GM12864 (cell line): ENCODE measurements around the gene PCDH9.

ENCODE experiments used
- DNase-seq: peaks from one replicate; pipeline ENCODE4 v3.0.0-alpha.2; 2011; ENCODE audit warnings: low read depth
- H3K4me3 ChIP-seq: 2 replicates; pipeline ENCODE4 v1.5.1; 2011; ENCODE audit warnings: mild to moderate bottlenecking, low read depth, low read length, control low read depth
- CTCF ChIP-seq: IDR thresholded peaks from 2 replicates; pipeline ENCODE4 v1.5.1; 2011; ENCODE audit warnings: low read depth, mild to moderate bottlenecking, moderate library complexity, low read length, control low read depth, inconsistent platforms; ENCODE audit errors: missing control alignments

PCDH9 gene

DNA sequence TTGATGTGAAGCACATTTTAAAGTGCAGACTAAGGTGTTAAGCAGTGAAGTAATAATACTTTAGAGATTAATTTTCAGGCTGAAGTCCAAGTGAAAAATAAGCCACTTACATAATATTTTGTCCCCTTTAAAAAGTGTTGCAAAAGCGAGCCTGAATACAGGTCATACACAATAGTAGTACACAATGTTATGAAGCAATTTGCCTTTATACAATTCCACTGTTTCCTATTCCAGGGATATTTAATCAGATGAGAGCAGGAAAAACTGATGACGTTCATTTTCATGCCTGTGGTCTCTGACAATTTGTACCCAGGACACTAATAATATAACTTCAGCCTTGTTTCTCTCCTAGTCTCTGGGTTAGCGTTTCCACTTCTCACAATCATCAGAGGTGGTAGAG lies 916.7 kb downstream of the PCDH9 start:
- no peak for DNase-seq
- no peak for TF ChIP-seq CTCF
- H3K4me3 ChIP-seq: no peak overlapping the region

DNA sequence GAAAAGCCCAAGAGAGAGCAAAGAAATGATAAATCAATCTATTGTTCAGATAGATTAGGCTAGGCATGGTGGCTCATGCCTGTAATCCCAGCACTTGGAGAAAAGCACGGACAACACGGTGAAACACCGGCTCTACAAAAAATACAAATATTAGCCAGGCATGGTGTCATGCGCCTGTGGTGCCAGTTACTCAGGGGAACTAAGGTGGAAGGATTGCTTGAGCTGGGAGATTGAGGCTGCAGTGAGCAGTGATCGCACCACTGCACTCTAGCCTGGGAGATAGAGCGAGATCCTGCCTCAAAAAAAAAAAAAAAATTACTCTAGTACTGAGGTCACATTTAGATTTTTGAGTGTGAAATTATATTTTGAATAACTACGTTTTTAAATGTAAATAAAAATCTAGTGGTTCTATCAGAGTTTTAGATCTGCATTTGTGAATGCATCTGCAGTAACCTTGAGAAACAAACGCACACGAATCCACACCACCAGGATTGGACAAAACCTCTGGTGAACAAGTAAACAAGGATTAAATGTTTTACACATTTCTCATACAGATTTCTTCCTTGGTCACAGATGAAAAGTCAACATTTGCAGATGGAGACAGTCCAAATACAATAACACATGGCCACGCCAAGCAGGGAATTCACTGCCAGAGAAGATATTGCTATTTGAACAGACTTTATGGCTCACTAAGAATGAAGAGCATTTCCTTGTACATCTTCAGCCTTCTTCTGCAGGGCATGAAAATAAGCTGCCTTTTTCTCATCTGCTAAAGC lies 917.6 kb downstream of the PCDH9 start:
- H3K4me3 ChIP-seq: no peak overlapping the region
- TF ChIP-seq CTCF: no peak
- DNase-seq: no peak

DNA sequence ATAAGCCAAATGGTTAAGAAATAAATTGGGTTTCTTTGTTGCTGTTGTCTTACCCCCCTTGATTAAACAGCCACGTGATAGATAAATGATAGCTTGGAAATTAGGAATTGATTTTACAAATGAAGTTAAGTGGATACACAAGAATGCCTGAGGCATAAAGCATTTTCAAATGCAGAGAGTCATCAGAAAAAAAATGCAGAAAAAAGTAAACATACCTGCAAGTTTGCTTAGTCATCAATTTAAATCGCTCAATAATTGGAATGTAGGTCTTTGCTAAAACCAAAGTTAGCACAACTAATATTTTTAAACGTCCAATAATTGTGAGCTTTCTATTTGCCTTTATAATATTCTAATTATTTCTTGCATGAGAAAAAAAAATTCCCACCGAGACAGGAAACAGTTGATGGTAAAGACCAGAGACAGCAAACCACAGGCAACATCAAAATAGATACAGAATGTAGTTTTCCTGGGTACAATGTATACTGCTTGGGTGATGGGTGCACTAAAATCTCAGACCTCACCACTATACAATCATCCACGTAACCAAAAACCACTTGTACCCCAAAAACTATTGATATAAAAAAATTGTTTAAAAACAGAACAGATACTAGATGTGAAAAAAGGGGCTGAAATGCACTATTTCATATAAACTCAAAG lies 924.0 kb downstream of the PCDH9 start:
- no peak overlapping the region for H3K4me3 ChIP-seq
- DNase-seq: no peak
- no peak for TF ChIP-seq CTCF

DNA sequence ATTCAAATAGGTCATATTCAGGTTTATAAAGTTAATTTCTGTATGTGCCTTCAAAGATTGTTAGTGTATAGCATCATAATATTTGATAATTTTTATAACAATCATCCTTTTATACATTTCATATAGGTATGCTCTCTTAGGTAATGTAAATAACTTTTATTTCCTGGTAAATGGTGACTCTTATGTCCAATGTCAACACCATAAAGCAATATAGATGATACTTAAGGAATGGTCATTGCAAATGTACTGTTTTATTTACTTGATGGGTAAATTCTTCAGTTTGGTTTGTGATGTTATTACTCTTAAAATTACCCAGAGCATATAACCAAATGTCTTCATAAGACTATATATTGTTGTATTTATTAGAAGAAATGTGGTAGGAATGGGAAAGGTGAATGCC lies 928.7 kb downstream of the PCDH9 start:
- TF ChIP-seq CTCF: no peak
- H3K4me3 ChIP-seq: no peak overlapping the region

DNA sequence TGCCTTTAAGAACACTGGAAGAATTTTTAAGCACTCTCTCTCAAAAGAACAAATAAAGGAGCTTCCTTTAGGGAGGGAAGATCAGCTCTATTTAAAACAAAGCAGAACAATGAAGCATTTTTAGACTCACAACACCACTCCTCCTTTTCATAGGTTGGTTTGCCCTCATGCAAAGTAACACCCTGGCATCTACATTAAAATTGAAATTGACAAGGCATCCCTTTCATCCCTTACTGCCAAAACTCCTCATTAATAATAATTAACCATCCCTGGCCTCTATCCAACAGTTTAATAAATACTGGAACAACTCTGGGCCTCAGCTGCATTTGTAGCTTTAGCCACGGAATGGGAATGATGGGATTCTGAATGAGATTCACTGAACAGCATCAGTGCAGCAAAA lies 929.1 kb downstream of the PCDH9 start:
- H3K4me3 ChIP-seq: no peak overlapping the region
- no peak for DNase-seq
- no peak for TF ChIP-seq CTCF

More for the DNA sequence above, 928.7 kb downstream of the PCDH9 start:
- DNase-seq: no peak

DNA sequence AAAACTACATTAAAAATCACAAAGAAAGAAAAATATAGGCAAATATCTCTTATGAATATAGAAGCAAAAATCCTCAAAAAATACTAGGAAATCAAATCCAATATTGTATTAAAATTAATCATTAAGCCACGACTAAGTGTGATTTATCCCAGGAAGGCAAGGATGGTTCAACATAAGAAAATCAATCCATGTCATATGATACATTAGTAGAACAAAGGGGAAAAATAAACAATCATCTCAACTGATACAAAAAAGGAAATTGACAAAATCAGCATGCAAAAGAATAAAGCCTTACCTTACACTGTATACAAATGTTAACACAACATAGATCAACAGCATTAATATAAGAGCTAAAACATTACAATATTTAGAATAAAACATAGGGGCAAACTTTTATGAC lies 933.3 kb downstream of the PCDH9 start:
- no peak for DNase-seq
- no peak overlapping the region for H3K4me3 ChIP-seq
- TF ChIP-seq CTCF: no peak
